ENCODE data around the gene SCGB1A1. TPM values are rescaled to one million over a fixed set of nuclear protein-coding genes. Genes with fewer than 3 reads are reported as not detected.

Gene SCGB1A1
- total RNA-seq, 4 donors from 2014 or later = not detected

- H3K4me3 ChIP-seq = no peak overlapping the region
- DNase-seq (ENCODE audit: low spot score in 2 of 2) = no peak
- no peaks in the 10 kb centered on the region for H3K9me3 ChIP-seq
- 96% methylated on average over 4 of the region's 4 CpGs for WGBS
- peaks cover 38% of the 10 kb centered on the region for H3K4me1 ChIP-seq
- H3K36me3 ChIP-seq = no peaks in the 10 kb centered on the region
- no peaks in the 10 kb centered on the region for H3K27me3 ChIP-seq
- TF ChIP-seq, protein P1, sequence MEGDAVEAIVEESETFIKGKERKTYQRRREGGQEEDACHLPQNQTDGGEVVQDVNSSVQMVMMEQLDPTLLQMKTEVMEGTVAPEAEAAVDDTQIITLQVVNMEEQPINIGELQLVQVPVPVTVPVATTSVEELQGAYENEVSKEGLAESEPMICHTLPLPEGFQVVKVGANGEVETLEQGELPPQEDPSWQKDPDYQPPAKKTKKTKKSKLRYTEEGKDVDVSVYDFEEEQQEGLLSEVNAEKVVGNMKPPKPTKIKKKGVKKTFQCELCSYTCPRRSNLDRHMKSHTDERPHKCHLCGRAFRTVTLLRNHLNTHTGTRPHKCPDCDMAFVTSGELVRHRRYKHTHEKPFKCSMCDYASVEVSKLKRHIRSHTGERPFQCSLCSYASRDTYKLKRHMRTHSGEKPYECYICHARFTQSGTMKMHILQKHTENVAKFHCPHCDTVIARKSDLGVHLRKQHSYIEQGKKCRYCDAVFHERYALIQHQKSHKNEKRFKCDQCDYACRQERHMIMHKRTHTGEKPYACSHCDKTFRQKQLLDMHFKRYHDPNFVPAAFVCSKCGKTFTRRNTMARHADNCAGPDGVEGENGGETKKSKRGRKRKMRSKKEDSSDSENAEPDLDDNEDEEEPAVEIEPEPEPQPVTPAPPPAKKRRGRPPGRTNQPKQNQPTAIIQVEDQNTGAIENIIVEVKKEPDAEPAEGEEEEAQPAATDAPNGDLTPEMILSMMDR (IDR thresholded peaks at IDR 0.05) = no peak
- TF ChIP-seq POLR2A (IDR thresholded peaks at IDR 0.05) (no peak), POLR2AphosphoS5 (IDR thresholded peaks at IDR 0.05) (no peak)
- H3K27ac ChIP-seq = no peak overlapping the region
Observed at GRCh38 chr11:62423012-62423411, 4.2 kb downstream of the SCGB1A1 start.

DNA sequence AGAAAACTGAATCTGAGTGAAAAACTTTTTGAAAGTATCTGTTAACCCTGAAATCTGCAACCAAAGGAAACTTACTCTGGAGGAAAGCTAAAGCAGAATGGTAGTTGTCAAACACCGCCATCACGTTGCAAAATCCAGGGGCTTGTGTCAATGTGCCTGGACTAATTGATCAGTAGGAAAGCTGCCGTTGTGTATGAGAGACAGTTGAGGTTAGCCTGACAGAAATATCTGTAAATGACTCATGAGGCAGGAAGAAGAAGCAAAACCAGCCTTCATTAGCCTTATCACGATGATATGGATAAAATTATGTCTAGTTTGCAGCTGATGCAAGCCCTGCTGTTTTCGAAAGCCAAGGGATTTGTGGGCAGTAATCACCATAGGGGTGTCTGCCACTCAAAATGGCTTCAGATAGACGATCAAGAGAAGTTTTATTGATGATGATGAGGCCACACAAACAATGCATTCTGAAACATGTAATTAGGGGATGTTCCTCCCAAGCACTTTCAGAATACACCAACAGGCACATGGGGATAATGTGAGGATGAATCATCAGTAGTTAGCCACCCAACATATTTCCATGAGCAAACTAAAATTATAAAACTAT lies 8.9 kb downstream of the SCGB1A1 start:
- Histone ChIP-seq H3K36me3 (no peaks in the 10 kb centered on the region), H3K9me3 (no peaks in the 10 kb centered on the region), H3K27ac (peak overlapping the region; percentile 67), H3K4me3 (no peak overlapping the region), H3K27me3 (no peaks in the 10 kb centered on the region), H3K4me1 (peaks cover 55% of the 10 kb centered on the region)
- WGBS = 40% methylated on average over 6 of the region's 6 CpGs
- DNase-seq (ENCODE audit: low spot score in 2 of 2) = no peak
- TF ChIP-seq EP300 (IDR thresholded peaks at IDR 0.05) (no peak), POLR2A (IDR thresholded peaks at IDR 0.05) (no peak), POLR2AphosphoS5 (IDR thresholded peaks at IDR 0.05) (no peak)
- TF ChIP-seq, protein P1 (IDR thresholded peaks at IDR 0.05) = no peak

GRCh38 chr11:62428871-62429560 lies 10.2 kb downstream of the SCGB1A1 start:
- no peak for DNase-seq (ENCODE audit: low spot score in 2 of 2)
- Histone ChIP-seq H3K36me3 (no peaks in the 10 kb centered on the region), H3K4me3 (no peak overlapping the region), H3K27me3 (no peaks in the 10 kb centered on the region), H3K4me1 (peaks cover 68% of the 10 kb centered on the region), H3K27ac (no peak overlapping the region), H3K9me3 (no peaks in the 10 kb centered on the region)
- 78% methylated on average over 8 of the region's 8 CpGs for WGBS
- TF ChIP-seq POLR2AphosphoS5 (IDR thresholded peaks at IDR 0.05) = no peak
- TF ChIP-seq, protein P1 (IDR thresholded peaks at IDR 0.05) = no peak
- no peak for TF ChIP-seq POLR2A (IDR thresholded peaks at IDR 0.05)
- TF ChIP-seq EP300 (IDR thresholded peaks at IDR 0.05) = no peak

GRCh38 chr11:62430425-62430824 lies 11.6 kb downstream of the SCGB1A1 start:
- H3K9me3 ChIP-seq = no peaks in the 10 kb centered on the region
- H3K4me3 ChIP-seq = no peak overlapping the region
- no peaks in the 10 kb centered on the region for H3K36me3 ChIP-seq
- TF ChIP-seq POLR2A (IDR thresholded peaks at IDR 0.05) (no peak), POLR2AphosphoS5 (IDR thresholded peaks at IDR 0.05) (no peak), EP300 (IDR thresholded peaks at IDR 0.05) (no peak)
- TF ChIP-seq, protein P1 (IDR thresholded peaks at IDR 0.05) = no peak
- no peak for DNase-seq (ENCODE audit: low spot score in 2 of 2)
- H3K4me1 ChIP-seq = peaks cover 71% of the 10 kb centered on the region
- no peak overlapping the region for H3K27ac ChIP-seq
- 59% methylated on average over 3 of the region's 3 CpGs for WGBS
- H3K27me3 ChIP-seq = no peaks in the 10 kb centered on the region

DNA sequence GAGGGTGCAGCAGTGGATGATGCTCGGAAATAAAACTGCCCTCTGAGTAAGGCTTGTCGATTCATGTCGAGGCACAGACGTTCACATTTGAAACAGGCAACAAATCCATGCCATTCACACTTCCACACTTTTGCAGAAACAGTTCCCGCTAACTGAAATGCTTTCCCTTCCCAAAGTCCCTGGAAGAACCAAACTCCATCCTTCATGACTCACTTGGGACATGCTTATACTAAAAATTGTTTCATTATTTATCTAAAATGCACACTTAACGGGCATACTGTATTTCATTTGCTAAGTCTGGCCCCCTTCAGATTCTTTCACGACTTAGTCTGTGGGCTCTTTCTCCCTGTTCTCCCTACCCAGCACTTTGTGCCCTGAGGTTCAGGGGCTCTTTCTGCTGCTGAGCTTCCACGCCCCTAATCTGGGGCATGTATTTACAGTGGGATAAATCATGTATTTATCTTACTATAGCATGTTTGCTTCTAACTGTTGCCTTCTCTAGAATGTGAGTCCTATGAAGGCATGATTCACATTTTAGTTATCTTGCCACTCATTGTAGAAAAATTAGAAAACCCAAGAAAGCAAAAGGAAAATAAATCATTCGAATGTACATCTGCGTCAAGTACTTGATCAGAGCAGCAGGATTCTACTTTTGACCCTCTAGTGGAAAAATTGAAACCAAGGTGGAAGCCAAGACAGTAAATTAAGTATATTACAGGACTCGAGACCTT lies 12.5 kb downstream of the SCGB1A1 start:
- H3K9me3 ChIP-seq = no peaks in the 10 kb centered on the region
- no peaks in the 10 kb centered on the region for H3K36me3 ChIP-seq
- 63% methylated on average over 11 of the region's 11 CpGs for WGBS
- TF ChIP-seq POLR2AphosphoS5 (IDR thresholded peaks at IDR 0.05) (no peak), POLR2A (IDR thresholded peaks at IDR 0.05) (no peak), EP300 (IDR thresholded peaks at IDR 0.05) (no peak)
- TF ChIP-seq, protein P1 (IDR thresholded peaks at IDR 0.05) = no peak
- no peak for DNase-seq (ENCODE audit: low spot score in 2 of 2)
- H3K27me3 ChIP-seq = no peaks in the 10 kb centered on the region
- no peak overlapping the region for H3K4me3 ChIP-seq
- H3K4me1 ChIP-seq = peaks cover 77% of the 10 kb centered on the region
- H3K27ac ChIP-seq = no peak overlapping the region
